Rectal smooth muscle tissue (tissue), 1 donor: ENCODE data around the gene NPAS3.

Experiments used
- H3K27ac ChIP-seq: one replicate; pipeline ENCODE4 v1.7.0; 2013; ENCODE audit warnings: low read depth, low read length, inconsistent platforms
- H3K27me3 ChIP-seq: one replicate; pipeline ENCODE4 v1.7.0; 2013; ENCODE audit warnings: low read length; ENCODE audit not compliant: control insufficient read depth, insufficient read depth
- H3K36me3 ChIP-seq: one replicate; pipeline ENCODE4 v1.7.0; 2013; ENCODE audit warnings: low read length; ENCODE audit not compliant: control insufficient read depth, insufficient read depth
- H3K4me1 ChIP-seq: one replicate; pipeline ENCODE4 v1.7.0; 2013; ENCODE audit warnings: low read length; ENCODE audit not compliant: control insufficient read depth, insufficient read depth
- H3K4me3 ChIP-seq: one replicate; pipeline ENCODE4 v1.7.0; 2013; ENCODE audit warnings: low read length
- H3K9ac ChIP-seq: one replicate; pipeline ENCODE4 v1.7.0; 2013; ENCODE audit warnings: low read length

Gene NPAS3

GRCh38 chr14:33483541-33483940 lies 544.9 kb downstream of the NPAS3 start:
- H3K9ac ChIP-seq, result no peak overlapping the region
- H3K27me3 ChIP-seq, result no peaks in the 10 kb centered on the region
- no peaks in the 10 kb centered on the region for H3K4me1 ChIP-seq
- no peak overlapping the region for H3K4me3 ChIP-seq
- H3K27ac ChIP-seq, result no peak overlapping the region
- no peaks in the 10 kb centered on the region for H3K36me3 ChIP-seq

GRCh38 chr14:33484264-33484663 lies 545.6 kb downstream of the NPAS3 start:
- Histone ChIP-seq H3K9ac (no peak overlapping the region), H3K27ac (no peak overlapping the region), H3K27me3 (no peaks in the 10 kb centered on the region), H3K36me3 (no peaks in the 10 kb centered on the region), H3K4me1 (no peaks in the 10 kb centered on the region), H3K4me3 (no peak overlapping the region)

- Histone ChIP-seq H3K27ac (no peak overlapping the region), H3K4me1 (no peaks in the 10 kb centered on the region), H3K9ac (no peak overlapping the region), H3K27me3 (no peaks in the 10 kb centered on the region), H3K4me3 (no peak overlapping the region), H3K36me3 (no peaks in the 10 kb centered on the region)
Observed at GRCh38 chr14:33486332-33486890, 547.7 kb downstream of the NPAS3 start.

DNA sequence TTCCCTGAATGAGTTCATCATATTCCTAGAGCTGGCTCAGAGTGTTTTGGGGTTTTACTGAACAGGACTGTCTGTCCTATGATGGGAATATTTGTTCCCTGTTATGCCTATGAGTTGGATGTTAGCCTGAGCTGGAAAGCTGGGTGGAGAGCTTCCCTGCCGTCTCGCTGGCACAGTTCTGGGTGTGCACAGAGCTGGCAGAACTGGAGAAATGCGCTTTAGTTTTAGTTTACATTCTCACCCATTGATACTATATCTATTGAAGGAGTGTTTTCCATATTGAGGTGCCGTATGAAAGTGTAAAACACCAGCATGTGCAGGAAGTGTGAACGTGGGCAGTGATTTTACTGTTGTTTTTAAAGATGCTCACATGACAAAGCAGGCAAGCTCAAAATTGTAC lies 549.9 kb downstream of the NPAS3 start:
- H3K9ac ChIP-seq, result no peak overlapping the region
- H3K27ac ChIP-seq, result no peak overlapping the region
- no peaks in the 10 kb centered on the region for H3K36me3 ChIP-seq
- H3K27me3 ChIP-seq, result no peaks in the 10 kb centered on the region
- H3K4me3 ChIP-seq, result no peak overlapping the region
- no peaks in the 10 kb centered on the region for H3K4me1 ChIP-seq

GRCh38 chr14:33490555-33490954 lies 551.9 kb downstream of the NPAS3 start:
- H3K4me3 ChIP-seq, result no peak overlapping the region
- H3K27me3 ChIP-seq, result no peaks in the 10 kb centered on the region
- no peaks in the 10 kb centered on the region for H3K4me1 ChIP-seq
- H3K9ac ChIP-seq, result no peak overlapping the region
- no peaks in the 10 kb centered on the region for H3K36me3 ChIP-seq
- H3K27ac ChIP-seq, result no peak overlapping the region

GRCh38 chr14:33491112-33491511 lies 552.4 kb downstream of the NPAS3 start:
- H3K36me3 ChIP-seq, result no peaks in the 10 kb centered on the region
- H3K9ac ChIP-seq, result no peak overlapping the region
- H3K27ac ChIP-seq, result no peak overlapping the region
- no peak overlapping the region for H3K4me3 ChIP-seq
- no peaks in the 10 kb centered on the region for H3K4me1 ChIP-seq
- H3K27me3 ChIP-seq, result no peaks in the 10 kb centered on the region

DNA sequence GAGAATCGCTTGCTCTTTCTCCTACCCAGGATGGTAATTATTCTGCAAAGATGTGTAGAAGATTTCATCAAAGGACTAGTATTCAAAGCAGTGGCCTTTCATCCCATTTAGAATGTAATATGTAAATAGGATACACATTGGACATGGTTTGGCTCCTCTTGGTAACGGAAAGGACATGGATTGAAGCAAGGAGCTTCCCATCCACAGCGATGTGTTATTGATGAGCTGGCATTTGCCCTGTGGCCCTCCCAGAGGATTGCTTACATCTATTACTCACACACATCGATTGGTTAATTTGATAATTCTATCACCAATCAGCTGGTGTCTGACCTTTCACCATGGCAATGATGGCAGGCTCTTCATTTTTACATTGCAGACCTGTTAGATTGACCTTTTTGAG lies 553.8 kb downstream of the NPAS3 start:
- no peaks in the 10 kb centered on the region for H3K36me3 ChIP-seq

GRCh38 chr14:33493266-33493665 lies 554.6 kb downstream of the NPAS3 start:
- Histone ChIP-seq H3K36me3 (no peaks in the 10 kb centered on the region), H3K4me1 (no peaks in the 10 kb centered on the region), H3K27me3 (no peaks in the 10 kb centered on the region), H3K4me3 (no peak overlapping the region), H3K9ac (no peak overlapping the region), H3K27ac (no peak overlapping the region)

More for the DNA sequence above, 553.8 kb downstream of the NPAS3 start:
- no peak overlapping the region for H3K4me3 ChIP-seq
- no peaks in the 10 kb centered on the region for H3K4me1 ChIP-seq
- H3K9ac ChIP-seq, result no peak overlapping the region
- H3K27me3 ChIP-seq, result no peaks in the 10 kb centered on the region
- H3K27ac ChIP-seq, result no peak overlapping the region

GRCh38 chr14:33493990-33494389 lies 555.3 kb downstream of the NPAS3 start:
- Histone ChIP-seq H3K27me3 (no peaks in the 10 kb centered on the region), H3K36me3 (no peaks in the 10 kb centered on the region), H3K9ac (no peak overlapping the region), H3K4me3 (no peak overlapping the region), H3K4me1 (no peaks in the 10 kb centered on the region), H3K27ac (no peak overlapping the region)

DNA sequence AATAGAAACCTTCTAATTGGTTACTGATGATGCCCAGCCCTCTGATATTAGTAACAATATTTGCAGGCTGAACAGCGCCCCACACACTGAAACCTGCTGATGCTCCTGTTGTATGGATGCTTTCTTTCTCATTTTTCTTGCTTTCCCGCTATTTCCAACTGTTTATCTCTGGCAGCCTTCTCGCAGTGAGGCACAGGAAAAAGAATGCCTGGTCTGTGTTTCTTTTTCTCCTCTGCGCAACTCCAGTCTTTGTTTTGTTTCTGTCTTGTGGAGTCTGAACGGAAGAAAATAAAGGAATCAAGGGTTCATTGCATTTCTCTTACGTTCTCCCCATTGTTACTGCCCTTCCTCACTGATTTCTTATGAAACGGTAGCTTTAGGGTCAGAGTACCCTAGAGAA lies 561.0 kb downstream of the NPAS3 start:
- Histone ChIP-seq H3K4me1 (no peaks in the 10 kb centered on the region), H3K4me3 (no peak overlapping the region), H3K27me3 (no peaks in the 10 kb centered on the region), H3K36me3 (no peaks in the 10 kb centered on the region), H3K27ac (no peak overlapping the region), H3K9ac (no peak overlapping the region)

DNA sequence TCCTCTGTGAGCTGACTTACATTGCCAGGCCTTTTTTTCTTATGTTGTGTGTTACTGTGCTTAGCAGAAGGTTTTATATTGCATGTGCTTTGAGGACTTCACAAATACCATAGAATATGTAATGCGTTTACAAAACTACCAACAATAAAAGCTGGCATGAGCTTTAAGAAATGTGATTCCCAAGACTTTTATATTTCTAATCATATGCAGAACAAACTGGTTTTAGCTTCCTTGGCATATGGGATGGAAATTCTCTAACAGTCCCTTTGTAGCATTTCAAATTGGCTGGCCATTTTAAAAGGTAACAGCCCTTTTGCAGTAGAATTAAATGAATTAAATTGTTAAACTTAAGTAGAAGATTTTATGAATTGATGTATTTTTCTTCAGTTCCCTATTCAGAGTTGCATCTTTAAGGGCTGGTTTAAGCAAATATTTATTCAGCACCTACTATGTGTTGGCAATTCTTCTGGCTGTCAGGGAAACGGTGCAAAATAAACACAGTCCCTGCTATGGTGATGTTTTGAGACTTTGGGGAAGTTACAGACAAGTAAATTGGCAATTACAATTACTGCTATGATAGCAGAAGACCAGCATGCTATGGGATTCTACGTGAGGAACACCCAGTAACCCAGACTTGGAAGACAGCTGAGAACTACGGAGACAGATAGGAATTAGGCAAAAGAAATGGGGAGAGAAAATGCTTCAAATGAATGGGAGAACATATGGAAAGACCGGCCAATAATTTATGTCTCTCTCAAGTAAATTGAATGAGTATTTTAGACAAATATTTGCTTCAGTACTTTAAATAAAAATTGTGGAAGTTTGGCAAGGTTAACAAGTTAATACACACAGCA lies 565.8 kb downstream of the NPAS3 start:
- no peaks in the 10 kb centered on the region for H3K36me3 ChIP-seq
- peaks cover 2% of the 10 kb centered on the region for H3K4me1 ChIP-seq
- no peak overlapping the region for H3K9ac ChIP-seq
- no peak overlapping the region for H3K27ac ChIP-seq
- no peak overlapping the region for H3K4me3 ChIP-seq
- no peaks in the 10 kb centered on the region for H3K27me3 ChIP-seq

- H3K27ac ChIP-seq, result no peak overlapping the region
Observed at GRCh38 chr14:33505266-33505962, 566.7 kb downstream of the NPAS3 start.

More at GRCh38 chr14:33505266-33505962, 566.7 kb downstream of the NPAS3 start:
- no peak overlapping the region for H3K9ac ChIP-seq
- H3K4me1 ChIP-seq, result peaks cover 2% of the 10 kb centered on the region
- no peaks in the 10 kb centered on the region for H3K27me3 ChIP-seq
- H3K36me3 ChIP-seq, result no peaks in the 10 kb centered on the region
- no peak overlapping the region for H3K4me3 ChIP-seq
